Measurements from ENCODE around the gene COQ4.
"Not testable (repeated sequence)": the region's sequence is repeated elsewhere in the genome, so short reads cannot be mapped to it uniquely, and the experiment has no call there.

COQ4 gene

GRCh38 chr9:128298535-128299482 is 23.8 kb upstream of the COQ4 start:
- DNase-seq (ENCODE audit: low read depth, low spot score), result no peak

GRCh38 chr9:128304136-128304970 is 18.3 kb upstream of the COQ4 start:
- DNase-seq (ENCODE audit: low read depth, low spot score), result no peak

DNA sequence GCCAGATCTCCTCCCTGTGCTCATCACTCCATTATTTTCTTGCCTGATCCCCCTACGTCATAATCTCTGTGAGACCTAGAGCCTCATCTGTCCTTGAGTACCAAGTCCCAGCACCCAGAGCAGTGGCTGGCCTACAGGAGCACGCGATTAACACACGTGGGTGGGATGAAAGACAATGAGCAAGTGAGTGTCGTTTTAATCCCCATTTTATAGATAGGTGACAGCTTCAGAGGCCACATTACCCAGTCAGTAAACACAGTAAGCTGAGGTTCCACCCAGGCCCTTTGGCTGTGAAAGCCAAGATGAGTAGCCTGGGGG is 17.7 kb upstream of the COQ4 start:
- DNase-seq (ENCODE audit: low read depth, low spot score), result no peak

DNA sequence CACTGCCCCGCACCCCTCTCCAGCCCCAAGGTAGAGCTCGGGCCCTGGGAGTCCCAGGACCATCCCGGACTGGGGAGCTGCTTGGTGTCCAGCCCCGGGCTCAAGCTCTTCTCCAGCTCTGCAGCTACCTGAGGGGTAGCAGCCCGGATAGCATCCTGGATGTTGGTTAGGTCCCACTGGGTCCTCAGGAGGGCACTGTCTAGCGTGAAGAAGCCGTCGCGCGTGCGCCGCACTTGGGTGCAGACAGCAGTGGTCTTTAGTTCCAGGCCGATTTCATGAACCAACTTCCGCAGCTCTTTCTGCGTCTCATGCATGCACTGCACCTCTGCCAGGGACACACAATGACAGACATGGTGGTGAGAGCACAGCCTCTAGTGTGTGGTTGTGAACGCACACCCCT is 13.1 kb upstream of the COQ4 start:
- DNase-seq (ENCODE audit: low read depth, low spot score), result no peak

DNA sequence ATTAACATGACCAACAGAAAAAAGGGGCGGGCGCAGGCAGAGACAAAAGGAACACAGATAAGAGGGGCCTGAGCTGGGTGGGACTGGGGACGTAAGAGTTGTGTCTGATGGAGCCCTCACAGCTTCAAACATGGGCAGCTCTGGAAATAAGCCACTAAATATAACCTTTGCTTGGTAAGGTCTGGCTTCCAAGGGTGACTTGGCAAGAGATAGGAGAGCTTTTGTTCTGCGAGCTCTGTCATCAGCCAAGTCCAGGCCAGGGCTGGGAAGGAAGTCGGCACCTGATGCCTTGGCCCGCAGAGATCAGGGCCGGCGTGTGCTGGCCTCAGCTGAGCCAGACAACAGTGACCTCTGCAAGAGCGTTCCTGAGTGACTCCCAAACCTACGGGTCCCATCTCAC is 12.2 kb upstream of the COQ4 start:
- no peak for DNase-seq (ENCODE audit: low read depth, low spot score)

DNA sequence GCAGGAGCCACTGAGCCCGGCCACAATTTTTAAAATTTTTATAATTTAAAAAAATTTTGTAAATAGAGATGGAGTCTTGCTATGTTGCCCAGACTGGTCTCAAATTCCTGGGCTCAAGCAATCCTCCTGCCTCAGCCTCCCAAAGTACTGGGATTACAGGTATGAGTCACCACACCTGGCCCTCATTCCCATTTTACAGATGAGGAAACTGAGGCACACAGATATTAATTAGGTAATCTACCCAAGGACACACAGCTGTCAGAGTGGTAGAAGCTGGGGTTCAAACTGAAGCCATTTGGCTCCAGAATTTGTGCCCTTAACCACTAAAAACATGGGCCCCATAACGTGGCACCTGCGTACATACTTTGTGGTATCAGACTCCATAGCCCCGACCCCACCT is 7.9 kb upstream of the COQ4 start:
- DNase-seq (ENCODE audit: low read depth, low spot score), result no peak

GRCh38 chr9:128316421-128316820 is 6.2 kb upstream of the COQ4 start:
- DNase-seq (ENCODE audit: low read depth, low spot score), result no peak

- DNase-seq (ENCODE audit: low read depth, low spot score), result no peak
These were observed 5.0 kb upstream of the COQ4 start for GRCh38 chr9:128317629-128318028.

- no peak for DNase-seq (ENCODE audit: low read depth, low spot score)
These were observed 1.3 kb upstream of the COQ4 start for GRCh38 chr9:128321343-128321742.

DNA sequence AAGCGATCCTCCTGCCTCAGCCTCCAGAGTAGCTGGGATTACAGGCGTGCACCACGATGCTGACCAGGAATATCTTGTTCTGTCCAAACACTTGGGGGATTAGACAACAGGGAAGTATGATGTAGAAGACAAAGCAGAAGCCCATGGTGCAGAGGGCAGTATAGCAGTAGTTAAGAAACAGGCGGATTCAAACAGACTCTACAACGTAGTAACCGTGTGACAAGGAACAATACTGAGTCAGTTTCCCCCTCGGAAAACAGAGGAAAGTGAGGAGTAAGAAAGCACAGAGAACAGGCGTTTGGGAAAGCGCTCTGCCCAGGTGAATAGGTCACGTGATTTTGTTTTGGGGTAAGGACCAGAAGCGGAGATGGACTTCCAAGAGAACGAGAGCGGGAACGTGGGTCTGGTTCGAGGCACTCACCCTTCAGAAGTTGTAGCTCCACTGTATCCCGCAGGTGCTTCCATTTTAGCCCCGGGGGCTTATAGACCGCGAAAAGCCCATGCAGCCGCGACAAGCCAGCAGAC is 698 bp upstream of the COQ4 start:
- DNase-seq (ENCODE audit: low read depth, low spot score), result peak; percentile 30

GRCh38 chr9:128323212-128323730 is 632 bp downstream of the COQ4 start:
- no peak for DNase-seq (ENCODE audit: low read depth, low spot score)

- no peak for DNase-seq (ENCODE audit: low read depth, low spot score)
These were observed 1.2 kb downstream of the COQ4 start for GRCh38 chr9:128323791-128324190.

- DNase-seq (ENCODE audit: low read depth, low spot score), result no peak
These were observed 1.8 kb downstream of the COQ4 start for GRCh38 chr9:128324401-128324800.

DNA sequence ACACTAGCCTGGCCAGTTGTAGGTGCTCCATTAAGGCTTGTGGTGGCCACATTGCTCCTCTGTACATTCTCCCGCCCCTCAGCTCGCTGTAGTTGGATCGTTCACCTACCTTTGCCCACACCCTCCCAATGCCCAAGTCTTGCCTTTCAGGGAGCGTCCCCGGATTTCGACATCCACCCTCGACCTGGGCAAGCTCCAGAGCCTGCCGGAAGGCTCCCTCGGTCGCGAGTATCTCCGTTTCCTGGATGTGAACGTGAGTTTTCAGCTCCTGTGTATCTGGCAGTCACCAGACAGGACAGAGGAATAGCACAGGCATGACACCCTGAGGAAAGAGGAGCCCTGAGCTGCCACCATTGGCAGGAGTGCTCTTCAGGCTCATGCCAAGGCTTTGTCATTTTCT is 3.0 kb downstream of the COQ4 start:
- DNase-seq (ENCODE audit: low read depth, low spot score), result no peak

GRCh38 chr9:128333451-128333869 is 10.8 kb downstream of the COQ4 start:
- no peak for DNase-seq (ENCODE audit: low read depth, low spot score)

- DNase-seq (ENCODE audit: low read depth, low spot score), result no peak
These were observed 12.5 kb downstream of the COQ4 start for GRCh38 chr9:128335161-128335560.

- no peak for DNase-seq (ENCODE audit: low read depth, low spot score)
These were observed 13.3 kb downstream of the COQ4 start for GRCh38 chr9:128335914-128336313.

DNA sequence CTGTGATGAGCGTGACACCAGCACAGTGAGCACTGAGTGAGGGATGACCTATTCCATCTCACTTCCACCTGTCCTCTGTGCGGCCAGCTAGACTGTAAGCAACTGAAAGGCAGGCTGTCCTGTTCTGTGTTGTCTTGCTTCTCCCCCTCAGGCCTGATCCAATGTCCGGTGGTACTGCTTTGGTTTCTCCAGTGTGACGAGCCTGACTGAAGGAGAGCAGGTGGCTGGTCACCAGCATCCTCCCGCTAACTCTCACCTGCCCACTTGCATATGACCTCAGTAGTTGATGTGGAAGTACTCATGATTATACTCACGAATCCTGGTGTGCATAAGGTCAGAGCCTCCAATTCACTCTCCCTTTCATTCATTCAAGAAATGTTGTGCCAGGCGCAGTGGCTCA is 15.3 kb downstream of the COQ4 start:
- no peak for DNase-seq (ENCODE audit: low read depth, low spot score)

GRCh38 chr9:128338852-128339614 is 16.4 kb downstream of the COQ4 start:
- not testable (repeated sequence) for DNase-seq (ENCODE audit: low read depth, low spot score)

- DNase-seq (ENCODE audit: low read depth, low spot score), result peak; percentile 82
These were observed 17.4 kb downstream of the COQ4 start, which contains the start of gene SLC27A4 for GRCh38 chr9:128339761-128340690. Gene SLC27A4, plus strand, starts transcription at chr9:128340527. Its CDS starts 2,606 bp downstream, at chr9:128343133.
